ENCODE measurements around the gene PELI2.

DNA sequence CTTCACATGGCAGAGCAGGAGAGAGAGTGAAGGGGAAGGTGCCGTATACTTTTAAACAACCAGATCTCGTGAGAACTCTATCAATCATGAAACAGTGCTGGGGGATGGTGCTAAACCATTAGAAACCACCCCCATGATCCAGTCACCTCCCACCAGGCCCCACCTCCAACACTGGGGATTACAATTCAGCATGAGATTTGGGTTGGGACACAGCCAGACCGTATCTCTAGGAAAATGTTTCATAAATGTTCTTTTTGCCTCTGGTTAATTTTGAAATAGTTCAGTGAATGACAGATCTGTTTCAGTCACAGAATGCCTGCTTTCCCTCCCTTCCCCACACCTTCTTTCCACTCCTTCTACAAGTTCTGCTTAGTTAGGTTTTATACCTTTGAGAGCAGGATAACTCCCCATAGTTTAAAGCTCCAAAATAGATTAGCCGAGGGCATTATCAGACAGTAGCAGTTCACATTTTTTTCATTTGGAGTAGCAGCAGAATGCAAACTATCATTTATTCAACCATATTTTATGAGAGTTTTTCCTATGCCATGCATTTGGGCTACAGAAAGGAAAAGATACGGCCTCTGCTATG lies 27.1 kb downstream of the PELI2 start:
- TF ChIP-seq, protein P1, sequence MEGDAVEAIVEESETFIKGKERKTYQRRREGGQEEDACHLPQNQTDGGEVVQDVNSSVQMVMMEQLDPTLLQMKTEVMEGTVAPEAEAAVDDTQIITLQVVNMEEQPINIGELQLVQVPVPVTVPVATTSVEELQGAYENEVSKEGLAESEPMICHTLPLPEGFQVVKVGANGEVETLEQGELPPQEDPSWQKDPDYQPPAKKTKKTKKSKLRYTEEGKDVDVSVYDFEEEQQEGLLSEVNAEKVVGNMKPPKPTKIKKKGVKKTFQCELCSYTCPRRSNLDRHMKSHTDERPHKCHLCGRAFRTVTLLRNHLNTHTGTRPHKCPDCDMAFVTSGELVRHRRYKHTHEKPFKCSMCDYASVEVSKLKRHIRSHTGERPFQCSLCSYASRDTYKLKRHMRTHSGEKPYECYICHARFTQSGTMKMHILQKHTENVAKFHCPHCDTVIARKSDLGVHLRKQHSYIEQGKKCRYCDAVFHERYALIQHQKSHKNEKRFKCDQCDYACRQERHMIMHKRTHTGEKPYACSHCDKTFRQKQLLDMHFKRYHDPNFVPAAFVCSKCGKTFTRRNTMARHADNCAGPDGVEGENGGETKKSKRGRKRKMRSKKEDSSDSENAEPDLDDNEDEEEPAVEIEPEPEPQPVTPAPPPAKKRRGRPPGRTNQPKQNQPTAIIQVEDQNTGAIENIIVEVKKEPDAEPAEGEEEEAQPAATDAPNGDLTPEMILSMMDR (IDR thresholded peaks at IDR 0.05; ENCODE audit: poor library complexity), result no peak
- no peak for TF ChIP-seq EZH2phosphoT487 (IDR thresholded peaks at IDR 0.05; ENCODE audit: low read depth, severe bottlenecking, unreplicated experiment)

Data from hepatocyte (in vitro differentiated cells).